GM18873 (cell line): ENCODE results near the gene MAN1A2.

Experiments used
- ATAC-seq: cut with Tn5 transposase; IDR thresholded peaks from one replicate; pipeline ENCODE4 v1.9.1; 2021; ENCODE audit warnings: mild to moderate bottlenecking, moderate library complexity, moderate number of reproducible peaks; ENCODE audit not compliant: unreplicated experiment, low FRiP score

MAN1A2 gene

GRCh38 chr1:117571496-117571895 lies 204.2 kb downstream of the MAN1A2 start:
- ATAC-seq = no peak

GRCh38 chr1:117572546-117572945 lies 205.3 kb downstream of the MAN1A2 start:
- no peak for ATAC-seq

DNA sequence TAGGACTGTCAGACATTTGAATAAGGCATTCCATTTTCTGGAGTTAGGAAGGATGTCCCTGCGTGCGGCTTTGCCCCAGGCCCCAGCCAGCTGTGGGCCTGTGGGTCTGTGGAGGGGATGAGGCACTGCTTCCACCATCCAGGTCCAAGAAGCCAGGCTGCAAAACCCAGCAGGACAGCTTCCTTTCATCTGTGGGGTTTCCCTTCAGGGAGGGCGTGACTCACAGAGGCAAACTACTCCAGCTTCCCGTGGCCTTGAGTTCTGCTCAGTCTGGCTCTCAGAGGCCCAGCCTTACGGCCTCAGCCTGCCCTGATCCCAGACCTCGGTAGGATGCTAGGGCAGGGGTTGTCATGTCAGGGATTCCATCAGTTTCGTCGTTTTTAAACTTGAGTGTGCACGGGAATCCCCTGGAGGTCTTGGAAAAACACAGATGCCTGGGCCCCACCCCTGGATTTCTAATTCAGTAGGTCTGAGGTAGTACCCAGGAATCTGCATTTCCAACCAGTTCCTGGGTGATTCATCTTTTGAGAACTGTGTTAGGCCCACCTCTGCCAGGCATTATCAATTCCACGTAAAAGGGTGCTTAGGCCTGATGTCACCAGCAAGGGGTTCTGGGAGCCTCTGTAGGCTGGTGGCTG lies 206.3 kb downstream of the MAN1A2 start:
- ATAC-seq = no peak

- ATAC-seq = no peak
These were observed 207.0 kb downstream of the MAN1A2 start for GRCh38 chr1:117574161-117574835.

DNA sequence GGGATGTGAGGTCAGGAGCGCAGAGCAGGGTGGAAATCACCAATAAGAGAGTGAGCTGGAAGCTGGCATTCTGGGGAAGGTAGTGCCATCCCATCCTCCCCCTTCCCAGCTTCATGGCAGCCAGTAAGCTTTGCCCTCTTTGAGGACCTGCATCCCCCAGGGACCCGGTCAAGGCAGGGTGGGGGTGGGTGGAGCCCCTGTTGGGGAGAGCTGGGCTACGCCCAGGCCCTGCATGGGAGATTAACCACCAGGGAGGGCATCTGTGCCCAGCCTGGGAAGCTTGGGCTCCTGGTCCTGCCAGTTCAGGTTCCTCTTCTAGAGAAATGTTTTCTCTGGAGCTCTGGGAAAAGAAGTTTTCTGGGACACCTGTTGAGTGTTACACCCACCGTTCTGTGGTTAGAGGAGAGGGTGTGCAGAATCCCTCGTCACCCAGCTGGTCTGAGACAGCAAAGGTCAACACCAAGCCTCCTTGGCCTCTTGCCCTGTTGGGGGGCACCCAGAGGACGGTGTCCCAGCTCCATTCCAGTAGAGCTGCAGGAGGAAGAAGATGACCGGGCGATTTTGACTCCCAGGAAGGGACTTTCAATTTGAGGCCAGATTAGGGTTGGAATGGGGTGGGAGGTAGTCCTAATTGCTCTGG lies 208.5 kb downstream of the MAN1A2 start:
- ATAC-seq = no peak

- no peak for ATAC-seq
These were observed 209.0 kb downstream of the MAN1A2 start for GRCh38 chr1:117576236-117576635.

GRCh38 chr1:117577191-117577885 lies 210.1 kb downstream of the MAN1A2 start:
- no peak for ATAC-seq

- no peak for ATAC-seq
These were observed 211.2 kb downstream of the MAN1A2 start for GRCh38 chr1:117578466-117578865.
